Measurements from ENCODE around the gene SNX25. TPM values are rescaled to one million over a fixed set of nuclear protein-coding genes. Genes with fewer than 3 reads are reported as not detected.

Gene SNX25
- total RNA-seq, 2 donors from 2014 or later, result 15.8 to 17.9 TPM

GRCh38 chr4:185210102-185210981 lies 944 bp downstream of the SNX25 start:
- Mint-ChIP-seq H3K27me3 (ENCODE audit: low read depth) (peaks cover 10% of the 10 kb centered on the region), H3K36me3 (ENCODE audit: insufficient read depth in 2 of 2) (no peaks in the 10 kb centered on the region), H3K4me1 (ENCODE audit: low read depth) (peaks cover 45% of the 10 kb centered on the region), H3K4me3 (peak overlapping the region; percentile 87 to 96), H3K9me3 (no peaks in the 10 kb centered on the region), H3K27ac (peak overlapping the region; percentile 88)
- DNase-seq (peak; percentile 59 to 63), ATAC-seq (replicated peaks in 1 of 2) (peak; percentile 36 to 47)

- H3K27ac Mint-ChIP-seq, result peak overlapping the region; percentile 88
- peaks cover 40% of the 10 kb centered on the region for H3K4me1 Mint-ChIP-seq (ENCODE audit: low read depth)
- ATAC-seq (replicated peaks in 1 of 2) (no peak), DNase-seq (no peak)
- no peaks in the 10 kb centered on the region for H3K9me3 Mint-ChIP-seq
- H3K36me3 Mint-ChIP-seq (ENCODE audit: insufficient read depth in 2 of 2), result no peaks in the 10 kb centered on the region
- peaks cover 10% of the 10 kb centered on the region for H3K27me3 Mint-ChIP-seq (ENCODE audit: low read depth)
- peak overlapping the region; percentile 87 to 96 for H3K4me3 Mint-ChIP-seq
These were observed 1.6 kb downstream of the SNX25 start for GRCh38 chr4:185211035-185211434.

- Mint-ChIP-seq H3K36me3 (ENCODE audit: insufficient read depth in 2 of 2) (no peaks in the 10 kb centered on the region), H3K27ac (no peak overlapping the region), H3K9me3 (no peaks in the 10 kb centered on the region), H3K27me3 (ENCODE audit: low read depth) (peaks cover 10% of the 10 kb centered on the region), H3K4me1 (ENCODE audit: low read depth) (peaks cover 44% of the 10 kb centered on the region), H3K4me3 (peak overlapping the region; percentile 87 to 96)
- no peak for DNase-seq
- no peak for ATAC-seq (replicated peaks in 1 of 2)
These were observed 2.2 kb downstream of the SNX25 start for GRCh38 chr4:185211641-185212040.

GRCh38 chr4:185212581-185212980 lies 3.2 kb downstream of the SNX25 start:
- no peak for ATAC-seq (replicated peaks in 1 of 2)
- DNase-seq, result no peak
- Mint-ChIP-seq H3K4me3 (no peak overlapping the region), H3K4me1 (ENCODE audit: low read depth) (peaks cover 49% of the 10 kb centered on the region), H3K27me3 (ENCODE audit: low read depth) (peaks cover 10% of the 10 kb centered on the region), H3K27ac (no peak overlapping the region), H3K9me3 (no peaks in the 10 kb centered on the region), H3K36me3 (ENCODE audit: insufficient read depth in 2 of 2) (no peaks in the 10 kb centered on the region)

GRCh38 chr4:185213877-185214276 lies 4.5 kb downstream of the SNX25 start:
- no peaks in the 10 kb centered on the region for H3K9me3 Mint-ChIP-seq
- no peak for DNase-seq
- H3K36me3 Mint-ChIP-seq (ENCODE audit: insufficient read depth in 2 of 2), result no peaks in the 10 kb centered on the region
- peaks cover 48% of the 10 kb centered on the region for H3K4me1 Mint-ChIP-seq (ENCODE audit: low read depth)
- no peak for ATAC-seq (replicated peaks in 1 of 2)
- no peak overlapping the region for H3K27ac Mint-ChIP-seq
- H3K4me3 Mint-ChIP-seq, result no peak overlapping the region
- H3K27me3 Mint-ChIP-seq (ENCODE audit: low read depth), result peaks cover 10% of the 10 kb centered on the region

- H3K36me3 Mint-ChIP-seq (ENCODE audit: insufficient read depth in 2 of 2), result no peaks in the 10 kb centered on the region
- H3K27ac Mint-ChIP-seq, result no peak overlapping the region
- peaks cover 49% of the 10 kb centered on the region for H3K4me1 Mint-ChIP-seq (ENCODE audit: low read depth)
- DNase-seq (no peak), ATAC-seq (replicated peaks in 1 of 2) (no peak)
- peaks cover 10% of the 10 kb centered on the region for H3K27me3 Mint-ChIP-seq (ENCODE audit: low read depth)
- H3K9me3 Mint-ChIP-seq, result no peaks in the 10 kb centered on the region
- no peak overlapping the region for H3K4me3 Mint-ChIP-seq
These were observed 5.9 kb downstream of the SNX25 start for GRCh38 chr4:185215261-185215660.

- Mint-ChIP-seq H3K4me3 (no peak overlapping the region), H3K27me3 (ENCODE audit: low read depth) (no peaks in the 10 kb centered on the region), H3K4me1 (ENCODE audit: low read depth) (peaks cover 31% of the 10 kb centered on the region), H3K27ac (no peak overlapping the region), H3K9me3 (no peaks in the 10 kb centered on the region), H3K36me3 (ENCODE audit: insufficient read depth in 2 of 2) (peaks cover 4 to 5% of the 10 kb centered on the region in 2 donors)
- DNase-seq (no peak), ATAC-seq (replicated peaks in 1 of 2) (no peak)
These were observed 8.1 kb downstream of the SNX25 start for GRCh38 chr4:185217408-185217975.

GRCh38 chr4:185218312-185218711 lies 8.9 kb downstream of the SNX25 start:
- Mint-ChIP-seq H3K4me3 (no peak overlapping the region), H3K36me3 (ENCODE audit: insufficient read depth in 2 of 2) (peaks cover 4 to 5% of the 10 kb centered on the region in 2 donors), H3K27ac (no peak overlapping the region), H3K27me3 (ENCODE audit: low read depth) (no peaks in the 10 kb centered on the region), H3K9me3 (no peaks in the 10 kb centered on the region), H3K4me1 (ENCODE audit: low read depth) (peaks cover 23% of the 10 kb centered on the region)
- no peak for DNase-seq
- ATAC-seq (replicated peaks in 1 of 2), result no peak

GRCh38 chr4:185219551-185220344 lies 10.3 kb downstream of the SNX25 start:
- peak overlapping the region; percentile 50 for H3K27ac Mint-ChIP-seq
- no peaks in the 10 kb centered on the region for H3K27me3 Mint-ChIP-seq (ENCODE audit: low read depth)
- H3K4me3 Mint-ChIP-seq, result no peak overlapping the region
- peaks cover 20% of the 10 kb centered on the region for H3K4me1 Mint-ChIP-seq (ENCODE audit: low read depth)
- DNase-seq (no peak), ATAC-seq (replicated peaks in 1 of 2) (no peak)
- no peaks in the 10 kb centered on the region for H3K9me3 Mint-ChIP-seq
- peaks cover 4 to 5% of the 10 kb centered on the region in 2 donors for H3K36me3 Mint-ChIP-seq (ENCODE audit: insufficient read depth in 2 of 2)

GRCh38 chr4:185221491-185221890 lies 12.1 kb downstream of the SNX25 start:
- Mint-ChIP-seq H3K27ac (no peak overlapping the region), H3K4me1 (ENCODE audit: low read depth) (peaks cover 20% of the 10 kb centered on the region), H3K9me3 (no peaks in the 10 kb centered on the region), H3K27me3 (ENCODE audit: low read depth) (no peaks in the 10 kb centered on the region), H3K36me3 (ENCODE audit: insufficient read depth in 2 of 2) (peaks cover 4 to 5% of the 10 kb centered on the region in 2 donors), H3K4me3 (no peak overlapping the region)
- DNase-seq, result no peak
- no peak for ATAC-seq (replicated peaks in 1 of 2)

GRCh38 chr4:185221912-185222311 lies 12.5 kb downstream of the SNX25 start:
- Mint-ChIP-seq H3K9me3 (no peaks in the 10 kb centered on the region), H3K27ac (no peak overlapping the region), H3K4me1 (ENCODE audit: low read depth) (peaks cover 15% of the 10 kb centered on the region), H3K36me3 (ENCODE audit: insufficient read depth in 2 of 2) (peaks cover 4 to 5% of the 10 kb centered on the region in 2 donors), H3K27me3 (ENCODE audit: low read depth) (no peaks in the 10 kb centered on the region), H3K4me3 (no peak overlapping the region)
- ATAC-seq (replicated peaks in 1 of 2), result no peak
- DNase-seq, result no peak

- no peak overlapping the region for H3K27ac Mint-ChIP-seq
- H3K27me3 Mint-ChIP-seq (ENCODE audit: low read depth), result no peaks in the 10 kb centered on the region
- no peaks in the 10 kb centered on the region for H3K9me3 Mint-ChIP-seq
- H3K36me3 Mint-ChIP-seq (ENCODE audit: insufficient read depth in 2 of 2), result peaks cover 4 to 5% of the 10 kb centered on the region in 2 donors
- ATAC-seq (replicated peaks in 1 of 2), result no peak
- DNase-seq, result no peak
- no peak overlapping the region for H3K4me3 Mint-ChIP-seq
- peaks cover 13% of the 10 kb centered on the region for H3K4me1 Mint-ChIP-seq (ENCODE audit: low read depth)
These were observed 13.2 kb downstream of the SNX25 start for GRCh38 chr4:185222598-185222997.

- no peak for DNase-seq
- Mint-ChIP-seq H3K27ac (no peak overlapping the region), H3K9me3 (no peaks in the 10 kb centered on the region), H3K4me1 (ENCODE audit: low read depth) (peaks cover 6% of the 10 kb centered on the region), H3K36me3 (ENCODE audit: insufficient read depth in 2 of 2) (peaks cover 4 to 5% of the 10 kb centered on the region in 2 donors), H3K27me3 (ENCODE audit: low read depth) (no peaks in the 10 kb centered on the region), H3K4me3 (no peak overlapping the region)
- ATAC-seq (replicated peaks in 1 of 2), result no peak
These were observed 15.2 kb downstream of the SNX25 start for GRCh38 chr4:185224597-185224996.
